Ascending aorta (tissue), 2 donors: ENCODE measurements around the gene LTBP1. TPM values are rescaled to one million over a fixed set of nuclear protein-coding genes. Genes with fewer than 3 reads are reported as not detected.

Source experiments
- DNase-seq, 2 donors: peaks; one replicate each; pipeline ENCODE4 v3.0.0-alpha.2; 2019; ENCODE audit warnings: low spot score in 2 of 2
- H3K27ac ChIP-seq, 2 donors: fragments of 200-600 bp; sonication (generic); one replicate each; pipeline ENCODE4 v1.5.1; 2016 to 2017; ENCODE audit warnings: mild to moderate bottlenecking in 1 of 2
- H3K27me3 ChIP-seq: fragments of 200-600 bp; sonication (generic); one replicate; pipeline ENCODE4 v1.5.1; 2017
- H3K36me3 ChIP-seq, 2 donors: fragments of 200-600 bp; sonication (generic); one replicate each; pipeline ENCODE4 v1.5.1; 2016
- H3K4me1 ChIP-seq, 2 donors: fragments of 200-600 bp; sonication (generic); one replicate each; pipeline ENCODE4 v1.5.1; 2016 to 2017; ENCODE audit warnings: mild to moderate bottlenecking in 1 of 2
- H3K4me3 ChIP-seq, 2 donors: fragments of 200-600 bp; sonication (generic); one replicate each; pipeline ENCODE4 v1.5.1; 2016 to 2017; ENCODE audit warnings: mild to moderate bottlenecking in 1 of 2
- H3K9me3 ChIP-seq, 2 donors: fragments of 200-600 bp; sonication (generic); one replicate each; pipeline ENCODE4 v1.5.1; 2016
- intact Hi-C: fragments of 100-400 bp; cut with DNase I; formaldehyde crosslinking; loops from one replicate; pipeline ENCODE4 v1.15.1; 2023
- total RNA-seq: library from RNA; depleted of rRNA; stranded (reverse); fragments of >200 nt; gene quantifications from one replicate; pipeline ENCODE4 v1.1.0, GENCODE V29; 2016
- TF ChIP-seq, protein P1 (sequence below), 3 experiments: fragments of 200-600 bp in 2 of 3; fragments of 450-650 bp in 1 of 3; sonication (generic) in 2 of 3; IDR thresholded peaks; one replicate each; pipeline ENCODE4 v1.5.1; 2016 to 2019; ENCODE audit warnings: antibody characterized with exemption in 3 of 3, mild to moderate bottlenecking in 1 of 3, moderate library complexity in 1 of 3

LTBP1 gene
- total RNA-seq, 1 donor from 2014 or later = 295 TPM

- H3K27ac ChIP-seq = peak overlapping the region; percentile 10 to 44
- peaks cover 3 to 19% of the 10 kb centered on the region in 2 donors for H3K4me1 ChIP-seq
- H3K9me3 ChIP-seq = no peaks in the 10 kb centered on the region
- no peak overlapping the region for H3K4me3 ChIP-seq
- intact Hi-C loops = loop anchor here (10.0 kb wide), 2 partner anchors 214 to 306 kb away; no protein-coding TSS in a partner anchor
- no peak for DNase-seq
- H3K27me3 ChIP-seq = no peaks in the 10 kb centered on the region
- TF ChIP-seq, protein P1, sequence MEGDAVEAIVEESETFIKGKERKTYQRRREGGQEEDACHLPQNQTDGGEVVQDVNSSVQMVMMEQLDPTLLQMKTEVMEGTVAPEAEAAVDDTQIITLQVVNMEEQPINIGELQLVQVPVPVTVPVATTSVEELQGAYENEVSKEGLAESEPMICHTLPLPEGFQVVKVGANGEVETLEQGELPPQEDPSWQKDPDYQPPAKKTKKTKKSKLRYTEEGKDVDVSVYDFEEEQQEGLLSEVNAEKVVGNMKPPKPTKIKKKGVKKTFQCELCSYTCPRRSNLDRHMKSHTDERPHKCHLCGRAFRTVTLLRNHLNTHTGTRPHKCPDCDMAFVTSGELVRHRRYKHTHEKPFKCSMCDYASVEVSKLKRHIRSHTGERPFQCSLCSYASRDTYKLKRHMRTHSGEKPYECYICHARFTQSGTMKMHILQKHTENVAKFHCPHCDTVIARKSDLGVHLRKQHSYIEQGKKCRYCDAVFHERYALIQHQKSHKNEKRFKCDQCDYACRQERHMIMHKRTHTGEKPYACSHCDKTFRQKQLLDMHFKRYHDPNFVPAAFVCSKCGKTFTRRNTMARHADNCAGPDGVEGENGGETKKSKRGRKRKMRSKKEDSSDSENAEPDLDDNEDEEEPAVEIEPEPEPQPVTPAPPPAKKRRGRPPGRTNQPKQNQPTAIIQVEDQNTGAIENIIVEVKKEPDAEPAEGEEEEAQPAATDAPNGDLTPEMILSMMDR (IDR thresholded peaks at IDR 0.05) = no peak
- H3K36me3 ChIP-seq = peaks cover 28 to 39% of the 10 kb centered on the region in 2 donors
Measured at GRCh38 chr2:33370636-33371265, 424.0 kb downstream of the LTBP1 start.

- Histone ChIP-seq H3K9me3 (no peaks in the 10 kb centered on the region), H3K27ac (peak overlapping the region; percentile 10 to 44), H3K4me3 (no peak overlapping the region), H3K27me3 (no peaks in the 10 kb centered on the region), H3K4me1 (peaks cover 0 to 15% of the 10 kb centered on the region in 2 donors), H3K36me3 (peaks cover 24 to 39% of the 10 kb centered on the region in 2 donors)
- TF ChIP-seq, protein P1 (IDR thresholded peaks at IDR 0.05) = no peak
- intact Hi-C loops = loop anchor here (2.0 to 10.0 kb wide), 3 partner anchors 213 to 337 kb away; no protein-coding TSS in a partner anchor
- DNase-seq = no peak
Measured at GRCh38 chr2:33371304-33372090, 424.7 kb downstream of the LTBP1 start.

GRCh38 chr2:33372940-33373553, 426.3 kb downstream of the LTBP1 start:
- Histone ChIP-seq H3K36me3 (peaks cover 17 to 28% of the 10 kb centered on the region in 2 donors), H3K27me3 (no peaks in the 10 kb centered on the region), H3K27ac (peak overlapping the region in 1 of 2 donors; percentile 26), H3K9me3 (no peaks in the 10 kb centered on the region), H3K4me1 (peaks cover 0 to 13% of the 10 kb centered on the region in 2 donors), H3K4me3 (no peak overlapping the region)
- TF ChIP-seq, protein P1 (IDR thresholded peaks at IDR 0.05) = peak; percentile 44 to 74 (median 65)
- DNase-seq = no peak
- intact Hi-C loops = loop anchor here (2.0 to 10.0 kb wide), 3 partner anchors 212 to 338 kb away; no protein-coding TSS in a partner anchor

DNA sequence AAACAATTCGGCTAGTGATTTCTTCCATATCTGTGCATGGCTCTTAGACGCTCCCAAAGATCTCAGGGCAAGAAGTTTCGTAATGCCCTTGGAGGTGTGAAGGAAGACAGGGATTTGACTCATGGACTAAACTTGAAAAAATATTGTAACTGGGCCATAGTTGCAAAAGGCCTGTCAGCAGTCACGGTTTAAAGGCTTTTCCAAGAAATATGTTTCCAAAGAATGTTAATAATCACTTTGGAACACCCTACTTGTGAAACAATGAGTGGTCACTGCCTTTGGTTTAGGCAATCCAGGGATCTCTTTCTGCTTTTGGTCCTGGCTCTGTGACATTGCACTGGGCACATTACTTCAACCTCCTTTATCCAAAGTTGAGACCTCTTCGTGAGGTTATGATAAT, 427.2 kb downstream of the LTBP1 start:
- Histone ChIP-seq H3K36me3 (peaks cover 17 to 22% of the 10 kb centered on the region in 2 donors), H3K9me3 (no peaks in the 10 kb centered on the region), H3K4me3 (no peak overlapping the region), H3K27me3 (no peaks in the 10 kb centered on the region), H3K4me1 (peaks cover 0 to 23% of the 10 kb centered on the region in 2 donors), H3K27ac (peak overlapping the region; percentile 19 to 41)
- TF ChIP-seq, protein P1 (IDR thresholded peaks at IDR 0.05) = no peak
- no peak for DNase-seq
- intact Hi-C loops = loop anchor here (2.0 to 10.0 kb wide), 3 partner anchors 211 to 339 kb away; no protein-coding TSS in a partner anchor

DNA sequence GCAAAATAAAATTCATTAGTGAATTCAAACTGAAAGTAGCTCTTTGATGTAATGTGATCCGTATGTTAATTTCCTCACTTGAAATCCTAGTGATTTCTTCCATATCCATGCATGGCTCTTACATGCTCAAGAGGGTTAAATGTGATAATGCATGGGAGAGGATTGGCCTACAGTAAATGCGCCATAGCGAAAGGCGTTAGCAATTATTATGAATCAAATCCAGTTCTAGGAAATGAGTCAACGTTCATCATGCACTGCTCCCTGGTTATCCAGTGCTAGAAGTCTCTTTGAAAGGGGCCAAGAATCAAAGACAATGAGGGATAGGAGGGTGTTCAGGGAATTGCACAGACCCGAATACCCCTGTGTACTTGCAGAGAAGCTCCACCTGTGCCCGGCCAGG, 428.3 kb downstream of the LTBP1 start:
- TF ChIP-seq, protein P1 (IDR thresholded peaks at IDR 0.05) = no peak
- H3K36me3 ChIP-seq = peaks cover 11 to 12% of the 10 kb centered on the region in 2 donors
- intact Hi-C loops = loop anchor here (10.0 kb wide), 2 partner anchors 210 to 310 kb away; no protein-coding TSS in a partner anchor
- peak overlapping the region; percentile 19 to 41 for H3K27ac ChIP-seq
- peaks cover 0 to 25% of the 10 kb centered on the region in 2 donors for H3K4me1 ChIP-seq
- no peak for DNase-seq
- H3K27me3 ChIP-seq = no peaks in the 10 kb centered on the region
- no peaks in the 10 kb centered on the region for H3K9me3 ChIP-seq
- H3K4me3 ChIP-seq = no peak overlapping the region
